Endothelial cell of umbilical vein (primary cell): Measurements from ENCODE around the gene RPL22L1. TPM values are rescaled to one million over a fixed set of nuclear protein-coding genes. Genes with fewer than 3 reads are reported as not detected.

Source experiments
- BruUV-seq: library from RNA; stranded (reverse); fragments of 400-500 nt; replicated peaks from 2 replicates; lab custom pipeline; 2021; lab: Mats Ljungman, UMichigan
- CTCF ChIA-PET: fragments of 300-600, 350-600 bp; sonication (Branson Sonifier 250); formaldehyde crosslinking; loops from one replicate; lab custom pipeline; 2021; ENCODE audit warnings: antibody characterized with exemption, inconsistent platforms; lab: Charles Lee
- POLR2A ChIA-PET: fragments of 300-600, 350-600 bp; sonication (Branson Sonifier 250); formaldehyde crosslinking; loops from one replicate; lab custom pipeline; 2021; ENCODE audit warnings: antibody characterized with exemption, inconsistent platforms; lab: Charles Lee
- DNase-seq: peaks from one replicate; pipeline ENCODE4 v3.0.0-alpha.2; 2011; ENCODE audit warnings: low read depth, low spot score
- FAIRE-seq: peaks from 2 replicates; lab custom pipeline; 2011; peaks lifted over from hg19 to GRCh38; lab: Jason Lieb, UNC
- H2AFZ ChIP-seq: 2 replicates; pipeline ENCODE4 v1.6.0; 2012; ENCODE audit warnings: low read depth, low read length, control low read depth, inconsistent platforms
- H3K27ac ChIP-seq: 2 replicates; pipeline ENCODE4 v1.5.1; 2011; ENCODE audit warnings: low read depth, mild to moderate bottlenecking, control low read depth, low read length, moderate library complexity; ENCODE audit not compliant: insufficient read depth
- H3K27me3 ChIP-seq, 2 experiments: 2 replicates each; pipeline versions ENCODE4 v1.6.0 to v1.6.1; 2011; ENCODE audit warnings: low read length in 2 of 2, mixed read lengths in 1 of 2; ENCODE audit not compliant: control insufficient read depth in 2 of 2, insufficient read depth in 2 of 2
- H3K36me3 ChIP-seq, 2 experiments: 2 replicates in 1 of 2; 3 replicates in 1 of 2; pipeline ENCODE4 v1.5.1; 2011; ENCODE audit warnings: low read length in 2 of 2, mild to moderate bottlenecking in 1 of 2, moderate library complexity in 1 of 2; ENCODE audit not compliant: control insufficient read depth in 2 of 2, insufficient read depth in 2 of 2; ENCODE audit errors: extremely low read depth in 1 of 2
- H3K4me1 ChIP-seq: 3 replicates; pipeline ENCODE4 v1.5.1; 2011; ENCODE audit warnings: mild to moderate bottlenecking, low read length; ENCODE audit not compliant: control insufficient read depth, insufficient read depth; ENCODE audit errors: extremely low read depth
- H3K4me2 ChIP-seq: 2 replicates; pipeline ENCODE4 v1.6.1; 2011; ENCODE audit warnings: low read length, control low read depth, mixed read lengths; ENCODE audit not compliant: insufficient read depth
- H3K4me3 ChIP-seq, 3 experiments: fragments of 200-600 bp in 1 of 3; sonication (generic), shearing (Covaris generic) in 1 of 3; replicated peaks in 1 of 3; 2 replicates each; pipeline ENCODE4 v1.5.1; 2011 to 2016; ENCODE audit warnings: control low read depth in 3 of 3, low read length in 3 of 3, mild to moderate bottlenecking in 2 of 3, inconsistent platforms in 1 of 3, low read depth in 1 of 3, moderate library complexity in 1 of 3; ENCODE audit not compliant: insufficient read depth in 1 of 3
- H3K79me2 ChIP-seq: 2 replicates; pipeline ENCODE4 v1.6.0; 2012; ENCODE audit warnings: low read length, inconsistent platforms; ENCODE audit not compliant: control insufficient read depth, insufficient read depth
- H3K9ac ChIP-seq: replicated peaks from 2 replicates; pipeline ENCODE3; 2011; ENCODE audit warnings: low read length, control low read depth; ENCODE audit not compliant: insufficient read depth; ENCODE audit errors: extremely low read depth
- H3K9me1 ChIP-seq: replicated peaks from 3 replicates; pipeline ENCODE4 v1.6.0; 2011; ENCODE audit warnings: mild to moderate bottlenecking, low read length; ENCODE audit not compliant: control insufficient read depth, insufficient read depth; ENCODE audit errors: extremely low read depth
- H3K9me3 ChIP-seq: replicated peaks from 2 replicates; pipeline ENCODE4 v1.5.1; 2012; ENCODE audit warnings: low read length, inconsistent platforms; ENCODE audit not compliant: control insufficient read depth, insufficient read depth
- H4K20me1 ChIP-seq: replicated peaks from 2 replicates; pipeline ENCODE3; 2011; ENCODE audit warnings: mild to moderate bottlenecking, low read length; ENCODE audit not compliant: control insufficient read depth, insufficient read depth; ENCODE audit errors: extremely low read depth
- EZH2 ChIP-seq: IDR thresholded peaks from 2 replicates; pipeline ENCODE4 v1.6.1; 2012; ENCODE audit warnings: borderline replicate concordance, low read depth, mild to moderate bottlenecking, moderate library complexity, low read length, inconsistent platforms; ENCODE audit not compliant: severe bottlenecking
- FOS ChIP-seq: IDR thresholded peaks from 2 replicates; pipeline ENCODE4 v1.6.1; 2011; ENCODE audit warnings: mild to moderate bottlenecking, low read length, moderate library complexity, borderline replicate concordance; ENCODE audit not compliant: insufficient read depth
- GATA2 ChIP-seq: IDR thresholded peaks from 2 replicates; pipeline ENCODE4 v1.7.0; 2011; ENCODE audit warnings: low read depth, mild to moderate bottlenecking, moderate library complexity, mixed read lengths, low read length; ENCODE audit not compliant: insufficient read length, insufficient read depth
- JUN ChIP-seq: IDR thresholded peaks from 2 replicates; pipeline ENCODE4 v1.6.1; 2011; ENCODE audit warnings: borderline replicate concordance, low read depth; ENCODE audit not compliant: insufficient read length, insufficient read depth
- MYC ChIP-seq: IDR thresholded peaks from one replicate; pipeline ENCODE4 v1.6.1; 2011; ENCODE audit warnings: mild to moderate bottlenecking, low read depth, low read length
- POLR2A ChIP-seq: IDR thresholded peaks from 2 replicates; pipeline ENCODE4 v1.6.1; 2012; ENCODE audit warnings: low read depth, mild to moderate bottlenecking, control low read depth, low read length
- POLR2AphosphoS5 ChIP-seq: IDR thresholded peaks from 2 replicates; pipeline ENCODE4 v1.6.1; 2012; ENCODE audit warnings: low read depth, mild to moderate bottlenecking, control low read depth, low read length, moderate library complexity; ENCODE audit not compliant: insufficient read depth
- dilution Hi-C: fragments of 300-500 bp; cut with MboI; formaldehyde crosslinking; loops from one replicate; pipeline ENCODE4 v1.15.0; 2019; ENCODE audit warnings: low sequenced_read_pairs; ENCODE audit not compliant: extremely low pct_ligation_motif_present
- intact Hi-C: fragments of 100-400 bp; cut with micrococcal nuclease; formaldehyde crosslinking; loops from one replicate; pipeline ENCODE4 v1.10.0; 2022
- polyA plus RNA-seq, 4 experiments: library from polyadenylated mRNA; depleted of rRNA in 3 of 4; stranded (reverse) in 3 of 4; unstranded in 1 of 4; fragments of >200 nt; gene quantifications; 2 replicates each; pipeline versions ENCODE4 v1.2.1 to v1.2.3, GENCODE V29; 2011 to 2012; ENCODE audit warnings: missing spikeins in 1 of 4
- total RNA-seq: library from RNA; stranded (reverse); gene quantifications from 2 replicates; pipeline ENCODE4 v1.2.3, GENCODE V29; 2021
- TF ChIP-seq, protein P1 (sequence below): IDR thresholded peaks from 2 replicates; pipeline ENCODE4 v1.6.1; 2011; ENCODE audit not compliant: insufficient read depth, insufficient read length
- TF ChIP-seq, protein P2 (sequence below), 2 donors: IDR thresholded peaks; 1 replicate in 1 of 2; 2 replicates in 1 of 2; pipeline ENCODE4 v1.5.1; 2011; ENCODE audit warnings: low read length in 2 of 2, mild to moderate bottlenecking in 2 of 2, moderate library complexity in 2 of 2, control low read depth in 1 of 2, inconsistent platforms in 1 of 2, low read depth in 1 of 2; ENCODE audit not compliant: insufficient read depth in 1 of 2; ENCODE audit errors: extremely low read depth in 1 of 2

The RPL22L1 gene
- total and polyA plus RNA-seq, 2 donors (not counting 3 experiments of a cell fraction or from before 2014, with no cell fraction given), result 65.0 to 176 TPM

DNA sequence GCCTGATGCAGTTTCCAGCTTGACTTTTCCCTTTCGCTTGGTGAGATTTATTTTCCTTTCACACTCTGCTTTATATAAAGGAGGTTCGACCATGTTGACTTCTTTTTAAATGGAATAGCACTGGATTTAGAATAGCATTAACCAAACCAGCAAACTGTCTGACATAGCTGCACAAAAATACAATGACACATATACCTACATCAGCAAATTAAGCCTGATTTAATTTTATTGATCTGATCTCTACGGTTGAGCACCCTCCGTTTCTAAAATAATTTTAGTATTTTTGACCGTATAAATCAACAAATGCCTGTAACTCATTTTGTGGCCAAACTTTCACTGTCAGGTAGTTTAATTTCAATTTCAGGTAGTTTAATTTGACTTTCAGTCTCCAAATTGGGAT lies 44.2 kb upstream of the RPL22L1 start:
- dilution Hi-C loops, result no loop called here
- Histone ChIP-seq H3K9me3 (no peaks in the 10 kb centered on the region), H3K36me3 (no peaks in the 10 kb centered on the region), H3K9me1 (no peaks in the 10 kb centered on the region), H3K4me2 (no peak overlapping the region), H3K79me2 (no peaks in the 10 kb centered on the region), H3K27ac (no peak overlapping the region), H3K9ac (no peak overlapping the region), H3K4me3 (no peak overlapping the region), H3K4me1 (no peaks in the 10 kb centered on the region), H3K27me3 (peaks cover 0 to 6% of the 10 kb centered on the region in 2 experiments), H4K20me1 (no peaks in the 10 kb centered on the region), H2AFZ (no peak overlapping the region)
- FAIRE-seq (no peak), DNase-seq (no peak)
- CTCF ChIA-PET, result no interaction called here
- no TSS peak for BruUV-seq
- TF ChIP-seq POLR2A (no peak), MYC (no peak)
- intact Hi-C loops, result no loop called here
- POLR2A ChIA-PET, result interaction anchor here (0.6 kb wide), 1 partner anchor 558 kb away, joined by 5 read pairs; no protein-coding TSS in a partner anchor

DNA sequence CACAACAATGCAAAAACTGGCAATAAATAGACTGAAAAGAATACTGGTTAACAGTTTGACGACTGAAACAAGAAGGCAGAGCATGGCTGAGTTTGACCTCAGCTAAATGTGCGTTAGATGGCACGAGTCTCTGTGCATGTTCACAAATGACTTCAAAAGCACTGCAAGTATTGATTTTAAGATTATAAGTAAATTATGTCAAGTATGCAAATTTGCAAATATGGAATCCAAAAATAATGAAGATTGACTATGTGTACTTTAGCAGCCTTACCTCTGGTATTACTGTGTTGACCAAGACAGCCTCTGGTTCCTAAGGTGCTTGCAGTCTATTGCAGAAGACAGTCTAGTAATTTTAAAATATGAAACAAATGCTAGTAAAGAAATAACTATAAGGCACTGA lies 41.1 kb upstream of the RPL22L1 start:
- Histone ChIP-seq H3K4me1 (peaks cover 12% of the 10 kb centered on the region), H4K20me1 (no peaks in the 10 kb centered on the region), H3K27me3 (peaks cover 0 to 6% of the 10 kb centered on the region in 2 experiments), H2AFZ (no peak overlapping the region), H3K36me3 (no peaks in the 10 kb centered on the region), H3K27ac (no peak overlapping the region), H3K9me3 (no peaks in the 10 kb centered on the region), H3K4me3 (no peak overlapping the region), H3K79me2 (no peaks in the 10 kb centered on the region), H3K4me2 (no peak overlapping the region), H3K9me1 (no peaks in the 10 kb centered on the region), H3K9ac (no peak overlapping the region)
- dilution Hi-C loops (no loop called here), intact Hi-C loops (no loop called here)
- CTCF ChIA-PET, result no interaction called here
- TF ChIP-seq, protein P1, sequence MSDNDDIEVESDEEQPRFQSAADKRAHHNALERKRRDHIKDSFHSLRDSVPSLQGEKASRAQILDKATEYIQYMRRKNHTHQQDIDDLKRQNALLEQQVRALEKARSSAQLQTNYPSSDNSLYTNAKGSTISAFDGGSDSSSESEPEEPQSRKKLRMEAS, result no peak
- TF ChIP-seq MYC (no peak), FOS (no peak), POLR2A (no peak), GATA2 (no peak), POLR2AphosphoS5 (no peak), JUN (no peak), EZH2 (no peak)
- TF ChIP-seq, protein P2, sequence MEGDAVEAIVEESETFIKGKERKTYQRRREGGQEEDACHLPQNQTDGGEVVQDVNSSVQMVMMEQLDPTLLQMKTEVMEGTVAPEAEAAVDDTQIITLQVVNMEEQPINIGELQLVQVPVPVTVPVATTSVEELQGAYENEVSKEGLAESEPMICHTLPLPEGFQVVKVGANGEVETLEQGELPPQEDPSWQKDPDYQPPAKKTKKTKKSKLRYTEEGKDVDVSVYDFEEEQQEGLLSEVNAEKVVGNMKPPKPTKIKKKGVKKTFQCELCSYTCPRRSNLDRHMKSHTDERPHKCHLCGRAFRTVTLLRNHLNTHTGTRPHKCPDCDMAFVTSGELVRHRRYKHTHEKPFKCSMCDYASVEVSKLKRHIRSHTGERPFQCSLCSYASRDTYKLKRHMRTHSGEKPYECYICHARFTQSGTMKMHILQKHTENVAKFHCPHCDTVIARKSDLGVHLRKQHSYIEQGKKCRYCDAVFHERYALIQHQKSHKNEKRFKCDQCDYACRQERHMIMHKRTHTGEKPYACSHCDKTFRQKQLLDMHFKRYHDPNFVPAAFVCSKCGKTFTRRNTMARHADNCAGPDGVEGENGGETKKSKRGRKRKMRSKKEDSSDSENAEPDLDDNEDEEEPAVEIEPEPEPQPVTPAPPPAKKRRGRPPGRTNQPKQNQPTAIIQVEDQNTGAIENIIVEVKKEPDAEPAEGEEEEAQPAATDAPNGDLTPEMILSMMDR (IDR thresholded peaks at IDR 0.05; ENCODE audit: extremely low read depth in 1 of 2, insufficient read depth in 1 of 2, low read depth in 1 of 2, low read length in 2 of 2), result no peak
- FAIRE-seq, result no peak
- POLR2A ChIA-PET, result no interaction called here
- no peak for DNase-seq
- BruUV-seq, result no TSS peak
